BJ (cell line): Measurements from ENCODE around the gene LDLRAD4. TPM values are rescaled to one million over a fixed set of nuclear protein-coding genes. Genes with fewer than 3 reads are reported as not detected.
"Not testable (repeated sequence)": the region's sequence is repeated elsewhere in the genome, so short reads cannot be mapped to it uniquely, and the experiment has no call there.

Experiments used
- CTCF ChIA-PET: fragments of 350-600 bp; formaldehyde crosslinking; extraction: SDS; loops from one replicate; lab custom pipeline; 2021; ENCODE audit warnings: antibody characterized with exemption, inconsistent platforms; lab: Yijun Ruan, JAX
- POLR2A ChIA-PET: fragments of 300-600 bp; sonication (Branson Sonifier 250); formaldehyde crosslinking; extraction: SDS; loops from one replicate; lab custom pipeline; 2021; ENCODE audit warnings: antibody characterized with exemption; lab: Charles Lee
- DNase-seq: peaks from one replicate; pipeline ENCODE4 v3.0.0-alpha.2; 2011; ENCODE audit warnings: low read depth
- H3K27me3 ChIP-seq: 2 replicates; pipeline ENCODE4 v1.6.0; 2011; ENCODE audit warnings: low read length; ENCODE audit not compliant: control insufficient read depth, insufficient read depth
- H3K36me3 ChIP-seq: 2 replicates; pipeline ENCODE4 v1.5.1; 2011; ENCODE audit warnings: low read length; ENCODE audit not compliant: control insufficient read depth, insufficient read depth
- H3K4me3 ChIP-seq: 2 replicates; pipeline ENCODE4 v1.5.1; 2011; ENCODE audit warnings: low read depth, mild to moderate bottlenecking, control low read depth, low read length
- polyA plus RNA-seq: library from polyadenylated mRNA; depleted of rRNA; stranded (reverse); fragments of >200 nt; gene quantifications from 2 replicates; pipeline ENCODE4 v1.2.3, GENCODE V29; 2011
- TF ChIP-seq, protein P1 (sequence below): IDR thresholded peaks from 2 replicates; pipeline ENCODE4 v1.5.1; 2011; ENCODE audit warnings: low read depth, mild to moderate bottlenecking, control low read depth, inconsistent platforms, low read length, moderate library complexity; ENCODE audit not compliant: insufficient read depth

LDLRAD4 gene
- polyA plus RNA-seq, 1 experiment = not detected

- CTCF ChIA-PET = no interaction called here
- TF ChIP-seq, protein P1, sequence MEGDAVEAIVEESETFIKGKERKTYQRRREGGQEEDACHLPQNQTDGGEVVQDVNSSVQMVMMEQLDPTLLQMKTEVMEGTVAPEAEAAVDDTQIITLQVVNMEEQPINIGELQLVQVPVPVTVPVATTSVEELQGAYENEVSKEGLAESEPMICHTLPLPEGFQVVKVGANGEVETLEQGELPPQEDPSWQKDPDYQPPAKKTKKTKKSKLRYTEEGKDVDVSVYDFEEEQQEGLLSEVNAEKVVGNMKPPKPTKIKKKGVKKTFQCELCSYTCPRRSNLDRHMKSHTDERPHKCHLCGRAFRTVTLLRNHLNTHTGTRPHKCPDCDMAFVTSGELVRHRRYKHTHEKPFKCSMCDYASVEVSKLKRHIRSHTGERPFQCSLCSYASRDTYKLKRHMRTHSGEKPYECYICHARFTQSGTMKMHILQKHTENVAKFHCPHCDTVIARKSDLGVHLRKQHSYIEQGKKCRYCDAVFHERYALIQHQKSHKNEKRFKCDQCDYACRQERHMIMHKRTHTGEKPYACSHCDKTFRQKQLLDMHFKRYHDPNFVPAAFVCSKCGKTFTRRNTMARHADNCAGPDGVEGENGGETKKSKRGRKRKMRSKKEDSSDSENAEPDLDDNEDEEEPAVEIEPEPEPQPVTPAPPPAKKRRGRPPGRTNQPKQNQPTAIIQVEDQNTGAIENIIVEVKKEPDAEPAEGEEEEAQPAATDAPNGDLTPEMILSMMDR = no peak
- POLR2A ChIA-PET = no interaction called here
- H3K36me3 ChIP-seq = no peaks in the 10 kb centered on the region
- no peak overlapping the region for H3K4me3 ChIP-seq
- no peaks in the 10 kb centered on the region for H3K27me3 ChIP-seq
- DNase-seq = no peak
Observed at GRCh38 chr18:13474336-13474735, 255.8 kb downstream of the LDLRAD4 start.

GRCh38 chr18:13474907-13475545 lies 256.5 kb downstream of the LDLRAD4 start:
- ChIA-PET POLR2A (no interaction called here), CTCF (no interaction called here)
- H3K4me3 ChIP-seq = no peak overlapping the region
- no peaks in the 10 kb centered on the region for H3K27me3 ChIP-seq
- TF ChIP-seq, protein P1 = no peak
- no peak for DNase-seq
- no peaks in the 10 kb centered on the region for H3K36me3 ChIP-seq

- H3K4me3 ChIP-seq, CTCF ChIA-PET, H3K36me3 ChIP-seq, H3K27me3 ChIP-seq, POLR2A ChIA-PET, DNase-seq: not testable (repeated sequence)
Observed at GRCh38 chr18:13476312-13476711, 257.8 kb downstream of the LDLRAD4 start.

- TF ChIP-seq, protein P1 = no peak
- no peak for DNase-seq
- H3K4me3 ChIP-seq = no peak overlapping the region
- H3K27me3 ChIP-seq = no peaks in the 10 kb centered on the region
- no peaks in the 10 kb centered on the region for H3K36me3 ChIP-seq
- ChIA-PET CTCF (no interaction called here), POLR2A (no interaction called here)
Observed at GRCh38 chr18:13477147-13477683, 258.7 kb downstream of the LDLRAD4 start.

GRCh38 chr18:13480571-13481255 lies 262.2 kb downstream of the LDLRAD4 start:
- DNase-seq = no peak
- no peak overlapping the region for H3K4me3 ChIP-seq
- ChIA-PET POLR2A (no interaction called here), CTCF (no interaction called here)
- TF ChIP-seq, protein P1 = no peak
- H3K27me3 ChIP-seq = no peaks in the 10 kb centered on the region
- H3K36me3 ChIP-seq = no peaks in the 10 kb centered on the region
